GM12878 (cell line): ENCODE measurements around the gene CALN1. TPM values are rescaled to one million over a fixed set of nuclear protein-coding genes. Genes with fewer than 3 reads are reported as not detected.

Experiments used
- ATAC-seq: fragments of 200-7000 bp; cut with Tn5 transposase; 3 replicates; pipeline ENCODE4 v1.9.1; 2020; ENCODE audit warnings: mild to moderate bottlenecking, moderate library complexity
- BruUV-seq: library from RNA; stranded (reverse); fragments of 400-500 nt; replicated peaks from 2 replicates; lab custom pipeline; 2021; lab: Mats Ljungman, UMichigan
- CTCF ChIA-PET: fragments of 300-600 bp; sonication (Branson Sonifier 250); formaldehyde crosslinking; extraction: SDS; loops from one replicate; lab custom pipeline; 2021; ENCODE audit warnings: inconsistent platforms; lab: Yijun Ruan, JAX
- POLR2A ChIA-PET: fragments of 350-600 bp; formaldehyde crosslinking; extraction: SDS; loops from one replicate; lab custom pipeline; 2021; ENCODE audit warnings: inconsistent platforms; lab: Charles Lee
- RAD21 ChIA-PET: fragments of 300-600 bp; sonication (Branson Sonifier 250); formaldehyde crosslinking; loops from one replicate; lab custom pipeline; 2023; ENCODE audit warnings: antibody characterized with exemption; ENCODE audit not compliant: unreplicated experiment; lab: Charles Lee
- SMC1A ChIA-PET: fragments of 300-600 bp; sonication (Branson Sonifier 250); formaldehyde crosslinking; loops from one replicate; lab custom pipeline; 2023; ENCODE audit not compliant: unreplicated experiment, uncharacterized antibody; lab: Charles Lee
- DNase-seq: peaks from one replicate; pipeline ENCODE4 v3.0.0-alpha.2; 2011; ENCODE audit warnings: low read depth, low spot score
- FAIRE-seq: peaks from 3 replicates; lab custom pipeline; 2011; peaks lifted over from hg19 to GRCh38; lab: Jason Lieb, UNC
- H2AFZ ChIP-seq: 2 replicates; pipeline ENCODE4 v1.6.0; 2011; ENCODE audit warnings: low read depth, low read length, control low read depth; ENCODE audit not compliant: control insufficient read depth
- H3K27ac ChIP-seq: 2 replicates; pipeline ENCODE4 v1.5.1; 2011; ENCODE audit warnings: control low read depth; ENCODE audit not compliant: control insufficient read depth, insufficient read depth
- H3K27me3 ChIP-seq, 2 experiments: replicated peaks in 1 of 2; 2 replicates each; pipeline versions ENCODE4 v1.6.0 to v1.6.1; 2011; ENCODE audit warnings: low read length in 1 of 2; ENCODE audit not compliant: control insufficient read depth in 2 of 2, insufficient read depth in 2 of 2
- H3K36me3 ChIP-seq, 2 experiments: 2 replicates each; pipeline ENCODE4 v1.5.1; 2011; ENCODE audit warnings: low read length in 1 of 2; ENCODE audit not compliant: control insufficient read depth in 2 of 2, insufficient read depth in 2 of 2
- H3K4me1 ChIP-seq: 2 replicates; pipeline ENCODE4 v1.6.1; 2011; ENCODE audit warnings: mild to moderate bottlenecking, low read length, moderate library complexity, mixed read lengths; ENCODE audit not compliant: control insufficient read depth, insufficient read depth
- H3K4me2 ChIP-seq: 2 replicates; pipeline ENCODE4 v1.6.0; 2011; ENCODE audit warnings: control low read depth; ENCODE audit not compliant: control insufficient read depth, insufficient read depth
- H3K4me3 ChIP-seq: fragments of 200-600 bp; sonication (generic); 2 replicates; pipeline ENCODE4 v1.5.1; 2016
- H3K79me2 ChIP-seq: 2 replicates; pipeline ENCODE4 v1.6.0; 2011; ENCODE audit warnings: low read length; ENCODE audit not compliant: control insufficient read depth, insufficient read depth
- H3K9ac ChIP-seq: 2 replicates; pipeline ENCODE4 v1.8.0; 2011; ENCODE audit warnings: low read length, control low read depth, mixed read lengths; ENCODE audit not compliant: control insufficient read depth, insufficient read depth
- H3K9me3 ChIP-seq: replicated peaks from 3 replicates; pipeline ENCODE4 v1.5.1; 2011; ENCODE audit warnings: mild to moderate bottlenecking, low read length; ENCODE audit not compliant: control insufficient read depth, insufficient read depth
- H4K20me1 ChIP-seq: 2 replicates; pipeline ENCODE4 v1.6.0; 2011; ENCODE audit not compliant: control insufficient read depth, insufficient read depth
- ASH2L ChIP-seq: fragments of 300-600, 200-600 bp; sonication (generic); IDR thresholded peaks from 2 replicates; pipeline ENCODE4 v1.6.1; 2017; ENCODE audit warnings: low read depth, mild to moderate bottlenecking, borderline replicate concordance
- BRCA1 ChIP-seq: IDR thresholded peaks from 2 replicates; pipeline ENCODE4 v1.6.1; 2011; ENCODE audit warnings: low read depth, low read length, improper control_type of control experiment
- CBX3 ChIP-seq: fragments of 200-600 bp; sonication (generic); IDR thresholded peaks from 2 replicates; pipeline ENCODE4 v1.6.1; 2016; ENCODE audit warnings: low read depth, borderline replicate concordance
- CBX5 ChIP-seq: sonication (generic); IDR thresholded peaks from 2 replicates; pipeline ENCODE4 v1.6.1; 2016; ENCODE audit warnings: low read depth, moderate library complexity, mild to moderate bottlenecking, inconsistent platforms
- CHD2 ChIP-seq: IDR thresholded peaks from 2 replicates; pipeline ENCODE4 v1.6.1; 2011; ENCODE audit warnings: low read depth, low read length, improper control_type of control experiment, borderline replicate concordance
- IRF4 ChIP-seq: IDR thresholded peaks from 2 replicates; pipeline ENCODE4 v1.6.1; 2011; ENCODE audit warnings: low read depth, low read length
- MTA2 ChIP-seq: fragments of 450-650 bp; IDR thresholded peaks from 2 replicates; pipeline ENCODE4 v1.6.1; 2016; ENCODE audit warnings: low read depth, mild to moderate bottlenecking, moderate library complexity
- SP1 ChIP-seq: IDR thresholded peaks from one replicate; pipeline ENCODE4 v1.6.1; 2011; ENCODE audit warnings: low read depth, low read length
- SRF ChIP-seq, 2 experiments: IDR thresholded peaks; 2 replicates each; pipeline ENCODE4 v1.6.1; 2011; ENCODE audit warnings: low read depth in 2 of 2, low read length in 2 of 2, mild to moderate bottlenecking in 1 of 2, moderate library complexity in 1 of 2
- STAT3 ChIP-seq: IDR thresholded peaks from 2 replicates; pipeline ENCODE4 v1.6.1; 2011; ENCODE audit warnings: low read depth, low read length, improper control_type of control experiment
- YBX1 ChIP-seq: fragments of 450-650 bp; IDR thresholded peaks from 2 replicates; pipeline ENCODE4 v1.6.1; 2016; ENCODE audit warnings: antibody characterized with exemption
- YY1 ChIP-seq: IDR thresholded peaks from 2 replicates; pipeline ENCODE4 v1.6.1; 2011; ENCODE audit warnings: low read depth, mild to moderate bottlenecking, low read length
- ZNF622 ChIP-seq: fragments of 450-650 bp; IDR thresholded peaks from 2 replicates; pipeline ENCODE4 v1.6.1; 2017; ENCODE audit warnings: mild to moderate bottlenecking, inconsistent platforms
- ZSCAN29 ChIP-seq: fragments of 450-650 bp; IDR thresholded peaks from 2 replicates; pipeline ENCODE4 v1.6.1; 2017; ENCODE audit warnings: mild to moderate bottlenecking, moderate library complexity
- WGBS: methylation state at CpG from one replicate; pipeline ENCODE4 v1.1.6; 2016; ENCODE audit warnings: low lambda C conversion rate; ENCODE audit not compliant: insufficient replicate concordance, insufficient coverage; ENCODE audit errors: missing lambda C conversion rate; 5-methylcytosine and 5-hydroxymethylcytosine counted together
- in situ Hi-C: fragments of 300-500 bp; cut with MboI; formaldehyde crosslinking; loops from 9 replicates; pipeline ENCODE4 v1.14.3; 2018; ENCODE audit warnings: mixed read lengths
- intact Hi-C: fragments of 100-400 bp; cut with micrococcal nuclease; formaldehyde crosslinking; loops from one replicate; pipeline ENCODE4 v1.14.2; 2022; ENCODE audit not compliant: unreplicated experiment
- polyA plus RNA-seq, 11 experiments: library from polyadenylated mRNA; depleted of rRNA in 4 of 11; unstranded in 6 of 11; stranded (reverse) in 5 of 11; fragments of >200 nt; fragmentation: Nextera tagmentation in 4 of 11; fragmentation: Illumina TruSeq in 1 of 11; extraction: Ambion mirVana in 4 of 11; extraction: Trizol in 1 of 11; gene quantifications; 1 replicate in 1 of 11; 2 replicates in 10 of 11; pipeline versions ENCODE4 v1.2.1 to v1.2.3, GENCODE V29; 2011 to 2016; ENCODE audit warnings: inconsistent platforms in 2 of 11, missing spikeins in 2 of 11, low read depth in 1 of 11
- total RNA-seq, 4 experiments: library from RNA; depleted of rRNA in 3 of 4; stranded (reverse); fragments of >200 nt in 3 of 4; fragmentation: Illumina TruSeq in 1 of 4; extraction: Trizol in 1 of 4; gene quantifications; 2 replicates each; pipeline versions ENCODE4 v1.2.1 to v1.2.3, GENCODE V29; 2013 to 2021
- TF ChIP-seq, protein P1 (sequence below): fragments of 450-650 bp; IDR thresholded peaks from 2 replicates; pipeline ENCODE4 v1.6.1; 2017; ENCODE audit warnings: borderline replicate concordance

Gene CALN1
- total and polyA plus RNA-seq, 10 of the 15 experiments (the other 5 are each of a cell fraction or from before 2014, with no cell fraction given), result 0.48 to 15.3 (median 1.6) TPM

- no peaks in the 10 kb centered on the region for H3K36me3 ChIP-seq
- WGBS, result 33% methylated on average over 5 of the region's 5 CpGs
- H3K27ac ChIP-seq, result no peak overlapping the region
- H3K4me2 ChIP-seq, result no peak overlapping the region
- H3K4me3 ChIP-seq, result no peak overlapping the region
- CTCF ChIA-PET, result no interaction called here
- H3K4me1 ChIP-seq, result no peaks in the 10 kb centered on the region
- SMC1A ChIA-PET, result no interaction called here
- DNase-seq, result no peak
- H3K9ac ChIP-seq, result no peak overlapping the region
- POLR2A ChIA-PET, result no interaction called here
- intact Hi-C loops (no loop called here), in situ Hi-C loops (no loop called here)
- H4K20me1 ChIP-seq, result no peaks in the 10 kb centered on the region
- no peaks in the 10 kb centered on the region for H3K79me2 ChIP-seq
- no TSS peak for BruUV-seq
- no peak overlapping the region for H2AFZ ChIP-seq
- TF ChIP-seq SP1 (no peak), BRCA1 (no peak), MTA2 (no peak), SRF (IDR thresholded peaks at IDR 0.05; ENCODE audit: low read depth in 2 of 2, low read length in 2 of 2) (no peak), ZNF622 (no peak), YBX1 (no peak), IRF4 (no peak), CHD2 (no peak), CBX3 (no peak), ASH2L (no peak), YY1 (no peak), STAT3 (no peak), ZSCAN29 (no peak), CBX5 (no peak)
- TF ChIP-seq, protein P1, sequence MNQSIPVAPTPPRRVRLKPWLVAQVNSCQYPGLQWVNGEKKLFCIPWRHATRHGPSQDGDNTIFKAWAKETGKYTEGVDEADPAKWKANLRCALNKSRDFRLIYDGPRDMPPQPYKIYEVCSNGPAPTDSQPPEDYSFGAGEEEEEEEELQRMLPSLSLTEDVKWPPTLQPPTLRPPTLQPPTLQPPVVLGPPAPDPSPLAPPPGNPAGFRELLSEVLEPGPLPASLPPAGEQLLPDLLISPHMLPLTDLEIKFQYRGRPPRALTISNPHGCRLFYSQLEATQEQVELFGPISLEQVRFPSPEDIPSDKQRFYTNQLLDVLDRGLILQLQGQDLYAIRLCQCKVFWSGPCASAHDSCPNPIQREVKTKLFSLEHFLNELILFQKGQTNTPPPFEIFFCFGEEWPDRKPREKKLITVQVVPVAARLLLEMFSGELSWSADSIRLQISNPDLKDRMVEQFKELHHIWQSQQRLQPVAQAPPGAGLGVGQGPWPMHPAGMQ, result no peak
- no peak for ATAC-seq
- H3K9me3 ChIP-seq, result no peaks in the 10 kb centered on the region
- no peaks in the 10 kb centered on the region for H3K27me3 ChIP-seq
- no peak for FAIRE-seq
- RAD21 ChIA-PET, result no interaction called here
Observed at GRCh38 chr7:72153132-72153512, 259.0 kb downstream of the CALN1 start.
